GM12878 (cell line): ENCODE measurements around the gene WNT16. TPM values are rescaled to one million over a fixed set of nuclear protein-coding genes. Genes with fewer than 3 reads are reported as not detected.

ENCODE experiments used
- ATAC-seq: fragments of 200-7000 bp; cut with Tn5 transposase; 3 replicates; pipeline ENCODE4 v1.9.1; 2020; ENCODE audit warnings: mild to moderate bottlenecking, moderate library complexity
- BruUV-seq: library from RNA; stranded (reverse); fragments of 400-500 nt; replicated peaks from 2 replicates; lab custom pipeline; 2021; lab: Mats Ljungman, UMichigan
- CTCF ChIA-PET: fragments of 300-600 bp; sonication (Branson Sonifier 250); formaldehyde crosslinking; extraction: SDS; loops from one replicate; lab custom pipeline; 2021; ENCODE audit warnings: inconsistent platforms; lab: Yijun Ruan, JAX
- POLR2A ChIA-PET: fragments of 350-600 bp; formaldehyde crosslinking; extraction: SDS; loops from one replicate; lab custom pipeline; 2021; ENCODE audit warnings: inconsistent platforms; lab: Charles Lee
- RAD21 ChIA-PET: fragments of 300-600 bp; sonication (Branson Sonifier 250); formaldehyde crosslinking; loops from one replicate; lab custom pipeline; 2023; ENCODE audit warnings: antibody characterized with exemption; ENCODE audit not compliant: unreplicated experiment; lab: Charles Lee
- SMC1A ChIA-PET: fragments of 300-600 bp; sonication (Branson Sonifier 250); formaldehyde crosslinking; loops from one replicate; lab custom pipeline; 2023; ENCODE audit not compliant: unreplicated experiment, uncharacterized antibody; lab: Charles Lee
- DNase-seq: peaks from one replicate; pipeline ENCODE4 v3.0.0-alpha.2; 2011; ENCODE audit warnings: low read depth, low spot score
- FAIRE-seq: peaks from 3 replicates; lab custom pipeline; 2011; peaks lifted over from hg19 to GRCh38; lab: Jason Lieb, UNC
- H2AFZ ChIP-seq: 2 replicates; pipeline ENCODE4 v1.6.0; 2011; ENCODE audit warnings: low read depth, low read length, control low read depth; ENCODE audit not compliant: control insufficient read depth
- H3K27ac ChIP-seq: 2 replicates; pipeline ENCODE4 v1.5.1; 2011; ENCODE audit warnings: control low read depth; ENCODE audit not compliant: control insufficient read depth, insufficient read depth
- H3K27me3 ChIP-seq, 2 experiments: replicated peaks in 1 of 2; 2 replicates each; pipeline versions ENCODE4 v1.6.0 to v1.6.1; 2011; ENCODE audit warnings: low read length in 1 of 2; ENCODE audit not compliant: control insufficient read depth in 2 of 2, insufficient read depth in 2 of 2
- H3K36me3 ChIP-seq, 2 experiments: 2 replicates each; pipeline ENCODE4 v1.5.1; 2011; ENCODE audit warnings: low read length in 1 of 2; ENCODE audit not compliant: control insufficient read depth in 2 of 2, insufficient read depth in 2 of 2
- H3K4me1 ChIP-seq: 2 replicates; pipeline ENCODE4 v1.6.1; 2011; ENCODE audit warnings: mild to moderate bottlenecking, low read length, moderate library complexity, mixed read lengths; ENCODE audit not compliant: control insufficient read depth, insufficient read depth
- H3K4me2 ChIP-seq: 2 replicates; pipeline ENCODE4 v1.6.0; 2011; ENCODE audit warnings: control low read depth; ENCODE audit not compliant: control insufficient read depth, insufficient read depth
- H3K4me3 ChIP-seq: fragments of 200-600 bp; sonication (generic); 2 replicates; pipeline ENCODE4 v1.5.1; 2016
- H3K79me2 ChIP-seq: 2 replicates; pipeline ENCODE4 v1.6.0; 2011; ENCODE audit warnings: low read length; ENCODE audit not compliant: control insufficient read depth, insufficient read depth
- H3K9ac ChIP-seq: 2 replicates; pipeline ENCODE4 v1.8.0; 2011; ENCODE audit warnings: low read length, control low read depth, mixed read lengths; ENCODE audit not compliant: control insufficient read depth, insufficient read depth
- H3K9me3 ChIP-seq: replicated peaks from 3 replicates; pipeline ENCODE4 v1.5.1; 2011; ENCODE audit warnings: mild to moderate bottlenecking, low read length; ENCODE audit not compliant: control insufficient read depth, insufficient read depth
- H4K20me1 ChIP-seq: 2 replicates; pipeline ENCODE4 v1.6.0; 2011; ENCODE audit not compliant: control insufficient read depth, insufficient read depth
- ATF3 ChIP-seq: IDR thresholded peaks from 2 replicates; pipeline ENCODE4 v1.6.1; 2011; ENCODE audit warnings: low read depth, mild to moderate bottlenecking, low read length, moderate library complexity, borderline replicate concordance; ENCODE audit errors: extremely low read depth
- DPF2 ChIP-seq: fragments of 450-650 bp; IDR thresholded peaks from 2 replicates; pipeline ENCODE4 v1.6.1; 2017; ENCODE audit warnings: mild to moderate bottlenecking
- IKZF1 ChIP-seq: fragments of 450-650 bp; conservative IDR thresholded peaks from 2 replicates; pipeline ENCODE4 v1.6.1; 2017; ENCODE audit warnings: antibody characterized with exemption, mild to moderate bottlenecking
- JUND ChIP-seq: IDR thresholded peaks from 2 replicates; pipeline ENCODE4 v1.6.1; 2012; ENCODE audit warnings: low read depth, mild to moderate bottlenecking, low read length, improper control_type of control experiment, moderate library complexity
- NKRF ChIP-seq: fragments of 450-650 bp; conservative IDR thresholded peaks from 2 replicates; pipeline ENCODE4 v1.6.1; 2017; ENCODE audit warnings: mild to moderate bottlenecking, moderate library complexity
- POU2F2 ChIP-seq: IDR thresholded peaks from 3 replicates; pipeline ENCODE4 v1.6.1; 2011; ENCODE audit warnings: low read depth, mild to moderate bottlenecking, low read length, borderline replicate concordance
- RELB ChIP-seq: fragments of 450-650 bp; IDR thresholded peaks from 2 replicates; pipeline ENCODE4 v1.6.1; 2017; ENCODE audit warnings: low read depth, mild to moderate bottlenecking, moderate library complexity
- RFX5 ChIP-seq: IDR thresholded peaks from 2 replicates; pipeline ENCODE4 v1.6.1; 2011; ENCODE audit warnings: low read depth, low read length, improper control_type of control experiment
- SREBF1 ChIP-seq: IDR thresholded peaks from 2 replicates; pipeline ENCODE4 v1.6.1; 2012; ENCODE audit warnings: mild to moderate bottlenecking, low read length
- STAT3 ChIP-seq: IDR thresholded peaks from 2 replicates; pipeline ENCODE4 v1.6.1; 2011; ENCODE audit warnings: low read depth, low read length, improper control_type of control experiment
- SUPT20H ChIP-seq: IDR thresholded peaks from 2 replicates; pipeline ENCODE4 v1.6.1; 2011; ENCODE audit warnings: low read depth, mild to moderate bottlenecking, low read length, moderate library complexity, borderline replicate concordance; ENCODE audit not compliant: control insufficient read depth
- ZBTB11 ChIP-seq: fragments of 450-650 bp; formaldehyde crosslinking; IDR thresholded peaks from 2 replicates; pipeline ENCODE4 v1.5.0; 2022; ENCODE audit warnings: mild to moderate bottlenecking, missing genetic modification characterization
- WGBS: methylation state at CpG from one replicate; pipeline ENCODE4 v1.1.6; 2016; ENCODE audit warnings: low lambda C conversion rate; ENCODE audit not compliant: insufficient replicate concordance, insufficient coverage; ENCODE audit errors: missing lambda C conversion rate; 5-methylcytosine and 5-hydroxymethylcytosine counted together
- in situ Hi-C: fragments of 300-500 bp; cut with MboI; formaldehyde crosslinking; loops from 9 replicates; pipeline ENCODE4 v1.14.3; 2018; ENCODE audit warnings: mixed read lengths
- intact Hi-C: fragments of 100-400 bp; cut with micrococcal nuclease; formaldehyde crosslinking; loops from one replicate; pipeline ENCODE4 v1.14.2; 2022; ENCODE audit not compliant: unreplicated experiment
- polyA plus RNA-seq, 11 experiments: library from polyadenylated mRNA; depleted of rRNA in 4 of 11; unstranded in 6 of 11; stranded (reverse) in 5 of 11; fragments of >200 nt; fragmentation: Nextera tagmentation in 4 of 11; fragmentation: Illumina TruSeq in 1 of 11; extraction: Ambion mirVana in 4 of 11; extraction: Trizol in 1 of 11; gene quantifications; 1 replicate in 1 of 11; 2 replicates in 10 of 11; pipeline versions ENCODE4 v1.2.1 to v1.2.3, GENCODE V29; 2011 to 2016; ENCODE audit warnings: inconsistent platforms in 2 of 11, missing spikeins in 2 of 11, low read depth in 1 of 11
- total RNA-seq, 4 experiments: library from RNA; depleted of rRNA in 3 of 4; stranded (reverse); fragments of >200 nt in 3 of 4; fragmentation: Illumina TruSeq in 1 of 4; extraction: Trizol in 1 of 4; gene quantifications; 2 replicates each; pipeline versions ENCODE4 v1.2.1 to v1.2.3, GENCODE V29; 2013 to 2021

Gene WNT16
- total and polyA plus RNA-seq, 10 of the 15 experiments (the other 5 are each of a cell fraction or from before 2014, with no cell fraction given) = 0.05 to 0.11 (median 0.06) TPM; not detected in 5

- Histone ChIP-seq H3K27ac (peak overlapping the region; percentile 23; the same call in 1 of the 2 replicates), H3K9me3 (no peaks in the 10 kb centered on the region; the same call in 2 of the 3 replicates), H3K4me3 (no peak overlapping the region), H3K36me3 (no peaks in the 10 kb centered on the region), H4K20me1 (no peaks in the 10 kb centered on the region), H2AFZ (no peak overlapping the region), H3K4me1 (peaks cover 13% of the 10 kb centered on the region), H3K4me2 (0 out of 2 replicates have a peak overlapping the region, but pooled peaks have one; percentile 53), H3K9ac (no peak overlapping the region), H3K79me2 (no peaks in the 10 kb centered on the region), H3K27me3 (no peaks in the 10 kb centered on the region)
- RAD21 ChIA-PET = interaction anchor here (1.2 to 2.4 kb wide), 6 partner anchors 31 to 267 kb away, joined by 3 to 17 read pairs (median 4); no protein-coding TSS in a partner anchor
- intact Hi-C loops (loop anchor here (2.0 to 5.0 kb wide), 2 partner anchors 23 to 143 kb away; no protein-coding TSS in a partner anchor), in situ Hi-C loops (no loop called here)
- TF ChIP-seq ATF3 (no peak), IKZF1 (no peak), RELB (no peak), DPF2 (no peak), JUND (no peak), STAT3 (no peak), ZBTB11 (CRISPR knock-in tag) (no peak), SUPT20H (no peak), SREBF1 (no peak), NKRF (no peak), RFX5 (no peak), POU2F2 (no peak)
- SMC1A ChIA-PET = interaction anchor here (0.9 to 3.2 kb wide), 19 partner anchors 10 to 267 kb away, joined by 3 to 17 read pairs (median 6); no protein-coding TSS in a partner anchor
- no TSS peak for BruUV-seq
- WGBS = 84% methylated on average over 4 of the region's 4 CpGs
- DNase-seq (no peak), ATAC-seq (no peak), FAIRE-seq (no peak)
- CTCF ChIA-PET = interaction anchor here (0.6 to 2.3 kb wide), 5 partner anchors 24 to 352 kb away, joined by 3 to 10 read pairs (median 3); no protein-coding TSS in a partner anchor
- POLR2A ChIA-PET = interaction anchor here (0.6 to 2.3 kb wide), 5 partner anchors 16 to 121 kb away, joined by 3 to 7 read pairs (median 3); no protein-coding TSS in a partner anchor
Measured at GRCh38 chr7:121279822-121280221, 49.0 kb upstream of the WNT16 start.
